GM21786 (cell line): ENCODE measurements around the gene FSIP1.

Experiments used
- ATAC-seq: cut with Tn5 transposase; IDR thresholded peaks from one replicate; pipeline ENCODE4 v1.9.1; 2021; ENCODE audit not compliant: unreplicated experiment

Gene FSIP1

DNA sequence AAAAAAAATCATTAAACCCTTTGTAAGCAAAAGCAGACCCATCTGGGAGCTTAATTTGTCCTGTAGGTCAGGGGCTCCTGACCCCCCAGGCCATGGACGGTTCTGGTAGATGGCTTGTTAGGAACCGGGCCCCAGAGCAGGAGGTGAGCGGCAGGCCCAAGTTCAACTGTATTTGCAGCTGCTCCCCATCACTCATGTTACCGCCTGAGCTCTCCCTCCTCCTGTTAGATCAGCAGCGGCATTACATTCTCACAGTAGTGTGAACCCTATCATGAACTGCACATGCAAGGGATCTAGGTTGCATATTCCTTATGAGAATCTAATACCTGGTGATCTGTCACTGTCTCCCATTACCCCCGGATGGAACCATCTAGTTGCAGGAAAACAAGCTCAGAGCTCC, 60.7 kb downstream of the FSIP1 start:
- ATAC-seq: no peak

DNA sequence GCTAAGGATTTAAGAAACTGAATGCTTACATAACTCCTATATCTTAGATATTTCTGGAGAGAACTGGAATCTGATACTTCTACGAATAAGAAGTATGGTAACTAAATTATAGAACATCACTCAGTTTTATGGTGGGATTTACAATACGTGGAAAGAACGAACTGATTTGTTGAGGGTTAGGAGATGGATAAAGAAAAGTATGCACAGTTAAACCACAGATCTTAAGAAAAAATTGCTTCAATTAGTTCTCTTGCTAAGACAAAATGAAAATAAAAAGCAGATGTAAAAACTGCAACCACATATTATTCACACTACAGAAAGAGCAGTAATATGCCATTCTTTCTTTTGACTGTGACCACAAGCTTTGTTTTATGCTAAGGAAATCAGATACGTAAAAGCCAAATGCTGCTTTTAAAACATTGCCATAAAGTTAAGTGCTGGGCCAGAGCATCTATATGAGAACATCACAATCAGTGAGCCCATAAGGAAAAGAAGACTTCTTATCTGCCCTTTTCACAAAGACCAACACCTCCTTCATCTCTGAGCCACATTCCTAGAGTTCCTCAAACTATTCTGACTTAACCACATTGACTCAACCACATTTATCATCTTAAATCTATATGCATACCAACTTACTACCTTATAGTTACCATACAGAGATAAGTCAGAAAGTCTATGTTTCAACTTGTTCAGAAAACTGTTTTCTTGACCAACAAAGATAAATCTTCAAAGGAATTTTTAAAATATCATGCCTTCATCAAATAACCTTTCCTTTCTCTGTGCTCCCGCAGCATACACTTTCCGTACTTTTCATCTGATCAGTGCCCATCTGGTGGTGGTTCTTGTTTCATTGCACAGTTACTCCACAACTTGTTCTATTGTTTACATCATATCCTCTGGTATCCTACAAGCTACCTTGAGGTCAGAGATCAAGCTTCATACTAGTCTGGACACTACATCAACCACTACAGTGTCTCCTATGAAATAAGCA, 61.7 kb downstream of the FSIP1 start:
- no peak for ATAC-seq

DNA sequence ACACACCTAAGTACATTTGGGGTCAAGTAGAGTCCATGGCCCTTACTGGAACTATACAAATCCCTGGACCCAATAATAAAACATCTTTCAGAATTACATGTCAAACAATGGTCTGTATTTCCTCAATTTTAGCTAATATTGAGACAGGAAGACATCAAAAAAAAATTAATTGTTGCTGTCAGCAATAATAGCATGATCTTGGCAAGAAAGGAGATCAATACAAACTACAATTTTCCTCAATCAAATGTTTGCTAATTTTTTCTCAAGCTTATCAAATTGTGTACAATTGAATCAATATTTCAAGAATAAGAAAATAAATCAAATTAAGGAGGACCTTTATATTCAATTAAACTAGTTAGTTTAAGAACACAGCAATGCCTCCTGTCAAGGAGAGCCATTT, 62.6 kb downstream of the FSIP1 start:
- ATAC-seq: no peak

DNA sequence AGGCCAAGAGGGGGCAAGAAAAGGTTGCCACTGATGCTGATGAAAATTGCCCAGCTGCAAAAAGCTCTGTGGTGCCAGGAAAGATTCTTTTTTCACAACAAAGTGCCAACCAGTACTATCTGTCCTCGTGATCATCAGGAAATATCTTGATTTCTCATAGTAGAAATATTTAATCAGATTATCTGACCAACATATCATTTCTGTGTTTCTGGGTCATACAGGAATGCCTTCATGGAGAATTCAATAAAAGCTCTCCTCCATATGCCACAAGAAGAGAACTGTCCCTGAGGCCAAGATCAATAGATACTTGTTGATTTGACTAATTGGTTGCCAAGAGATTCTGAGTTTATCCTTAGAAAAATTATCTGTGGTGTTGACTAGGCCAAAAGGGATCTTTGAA, 63.5 kb downstream of the FSIP1 start:
- ATAC-seq: no peak

DNA sequence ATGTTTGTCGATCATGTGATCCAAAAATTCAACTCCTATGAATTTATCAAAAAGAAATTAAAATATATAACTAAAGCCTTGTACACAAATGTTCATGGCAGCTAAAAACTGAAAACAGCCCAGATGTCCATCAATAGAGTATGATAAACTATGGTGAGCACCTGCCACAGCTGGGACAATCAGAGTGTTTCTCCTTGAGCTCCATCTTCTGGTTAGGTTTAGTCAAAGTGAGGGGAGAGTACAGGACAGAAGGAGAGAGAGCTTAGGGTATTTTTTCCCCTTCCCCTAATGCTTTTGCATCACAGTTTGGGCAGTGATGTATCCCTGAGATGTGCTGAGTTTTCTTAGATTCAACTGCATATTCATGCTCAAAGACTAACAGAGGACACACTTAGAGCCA, 65.5 kb downstream of the FSIP1 start:
- no peak for ATAC-seq

DNA sequence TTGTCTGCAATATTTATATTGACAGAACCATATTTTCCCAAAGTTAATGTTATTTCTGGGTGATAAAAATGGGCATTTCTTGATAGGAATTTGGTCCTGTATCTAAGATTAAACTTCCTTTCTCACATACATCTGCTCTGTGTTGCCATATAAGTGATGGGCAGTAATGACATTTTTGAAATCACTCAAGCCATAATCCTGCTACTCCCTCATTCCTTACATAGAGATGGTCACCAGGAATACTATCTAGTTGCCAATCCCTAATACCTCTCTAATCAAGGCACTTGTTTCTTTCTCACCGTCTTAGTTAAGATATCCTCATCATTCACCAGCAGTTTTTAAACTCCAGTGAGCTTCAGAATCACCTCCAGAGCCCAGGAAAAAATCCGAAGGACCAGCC, 68.4 kb downstream of the FSIP1 start:
- no peak for ATAC-seq

DNA sequence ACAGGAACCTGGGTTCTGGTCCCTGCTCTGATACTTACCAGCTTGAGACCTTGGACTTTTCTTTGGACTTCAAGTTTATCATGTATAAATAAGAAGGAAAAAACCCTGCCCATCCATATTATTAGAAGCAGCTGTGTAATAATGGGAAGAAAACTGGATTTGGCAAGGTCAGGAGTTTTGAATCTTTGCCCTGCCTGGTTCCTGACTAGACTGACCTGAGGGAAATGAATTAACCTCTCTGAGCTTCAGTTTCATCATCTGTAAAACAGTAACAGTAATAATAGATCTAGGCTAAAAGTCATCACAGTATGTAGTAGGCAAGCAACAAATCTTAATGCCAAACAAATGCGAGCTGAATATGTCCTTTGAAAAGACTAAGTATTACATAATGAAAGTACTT, 68.8 kb downstream of the FSIP1 start:
- no peak for ATAC-seq

DNA sequence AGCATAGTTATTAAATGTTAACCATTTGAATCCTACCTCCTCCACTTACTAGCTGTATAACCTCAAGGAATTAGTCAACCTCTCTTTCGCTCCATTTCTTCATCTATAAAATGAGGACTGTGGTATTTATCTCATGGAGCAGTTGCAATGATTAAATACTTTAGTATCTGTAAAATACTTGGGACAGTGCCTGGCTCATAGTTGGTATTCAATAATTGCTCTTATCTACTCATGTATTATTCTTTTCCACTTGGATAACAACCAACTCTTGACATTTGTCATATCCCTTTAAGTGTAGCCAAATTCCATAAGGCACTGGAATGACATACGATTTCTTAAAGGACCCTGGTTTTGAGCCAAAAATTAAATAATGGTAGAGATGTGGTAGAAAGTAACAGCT, 72.0 kb downstream of the FSIP1 start:
- no peak for ATAC-seq

DNA sequence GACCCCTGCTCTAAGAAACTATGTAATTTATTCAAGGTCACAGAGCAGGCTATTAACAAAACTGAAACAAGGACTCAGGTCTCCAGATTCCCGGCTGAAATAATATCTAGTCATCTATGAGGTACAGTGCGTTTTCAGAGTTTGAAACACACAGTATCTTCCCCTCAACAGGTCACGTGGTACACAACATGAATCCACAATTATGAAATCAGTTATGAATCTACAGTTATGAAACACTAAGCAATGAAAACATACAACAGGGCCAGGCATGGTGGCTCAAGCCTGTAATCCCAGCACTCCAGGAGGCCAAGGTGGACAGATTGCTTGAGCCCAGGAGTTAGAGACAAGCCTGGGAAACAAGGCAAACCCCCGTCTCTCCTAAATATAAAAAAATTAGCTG, 72.7 kb downstream of the FSIP1 start:
- no peak for ATAC-seq

DNA sequence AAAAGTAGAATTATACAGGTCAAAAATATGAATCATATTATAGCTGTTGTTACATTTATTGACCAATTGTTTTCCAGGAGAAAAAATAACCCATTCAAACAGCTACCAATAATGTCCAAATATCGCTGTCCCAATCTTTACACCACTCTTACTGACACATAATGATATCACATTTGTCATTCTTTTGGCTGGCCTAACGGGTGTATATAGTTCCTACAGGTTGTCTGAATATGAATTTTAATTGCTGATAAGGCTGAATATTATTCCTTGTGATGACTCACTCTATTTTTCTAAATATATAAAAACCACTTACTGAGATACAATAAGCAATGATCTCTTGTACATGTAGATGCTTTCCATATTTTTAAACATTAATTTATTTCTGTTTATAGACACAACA, 76.4 kb downstream of the FSIP1 start:
- no peak for ATAC-seq

DNA sequence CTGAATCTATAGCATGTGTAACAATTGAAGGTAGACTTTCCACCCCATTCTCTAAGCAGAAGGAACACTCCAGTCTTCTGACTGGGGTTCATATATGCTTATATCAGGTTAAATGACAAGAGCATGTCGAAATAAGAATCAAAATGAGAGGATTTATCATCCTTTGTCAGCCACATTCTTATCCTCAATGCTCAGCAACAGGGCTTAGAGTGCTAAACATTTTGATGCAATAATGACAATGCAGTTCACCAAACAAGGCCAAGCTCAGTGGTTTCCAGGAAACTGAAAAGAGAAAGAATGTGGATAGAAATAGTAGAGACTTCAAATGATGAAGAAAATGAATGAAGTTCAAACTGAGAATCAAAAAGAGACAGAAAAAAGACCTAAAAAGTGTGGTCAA, 78.0 kb downstream of the FSIP1 start:
- ATAC-seq: no peak

DNA sequence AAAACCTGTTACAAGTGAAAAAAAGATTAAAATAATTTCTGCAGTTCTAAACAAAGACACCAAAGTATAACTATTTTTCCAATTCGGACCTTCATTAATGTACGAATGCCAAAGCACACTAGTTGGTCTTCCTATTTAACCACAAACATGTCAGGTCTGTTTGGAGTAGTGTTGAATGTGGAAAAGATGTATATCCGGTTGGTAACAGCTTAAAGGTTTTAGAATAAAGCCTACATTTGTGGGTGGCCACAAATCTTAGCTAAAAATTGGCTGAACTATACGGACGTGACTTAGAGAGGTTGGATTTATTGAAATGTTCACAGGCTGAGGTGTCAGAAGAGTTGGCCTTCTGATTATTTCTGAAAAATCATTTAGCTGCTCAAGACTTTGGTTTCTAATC, 78.4 kb downstream of the FSIP1 start:
- no peak for ATAC-seq

DNA sequence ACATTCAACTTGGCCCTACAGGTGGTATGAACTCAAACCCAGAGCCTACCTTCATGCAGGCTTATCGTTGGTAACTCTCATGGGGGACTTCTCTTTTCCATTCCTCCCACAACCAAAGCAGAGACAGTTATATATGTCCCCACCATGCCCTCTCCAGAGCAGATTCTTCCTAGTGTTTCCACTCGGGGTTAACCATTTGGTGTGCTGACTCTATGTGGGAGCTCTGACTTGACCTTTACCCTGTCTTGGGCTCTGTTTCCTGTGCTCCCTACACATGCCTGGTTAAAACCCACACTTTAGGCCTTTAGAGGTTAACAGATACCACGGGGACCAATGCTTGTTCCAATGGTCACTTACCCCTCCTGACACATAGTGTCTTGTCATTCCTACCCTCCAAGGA, 80.7 kb downstream of the FSIP1 start:
- ATAC-seq: no peak

DNA sequence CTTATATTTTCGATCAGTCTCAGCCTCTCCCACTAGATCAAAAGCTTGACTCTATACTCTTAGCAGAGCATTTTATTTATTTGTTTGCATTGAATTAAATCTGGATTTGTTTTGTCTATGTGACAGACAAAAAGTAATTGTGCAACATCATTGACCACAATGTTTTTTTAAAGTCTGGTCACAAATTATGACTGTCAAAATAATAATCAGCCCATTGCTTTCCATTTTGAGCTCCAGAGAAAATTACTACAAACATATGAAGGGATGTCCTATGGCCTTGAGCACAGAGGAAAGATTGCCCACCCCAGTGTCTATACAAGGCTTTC, 82.3 kb downstream of the FSIP1 start:
- no peak for ATAC-seq

DNA sequence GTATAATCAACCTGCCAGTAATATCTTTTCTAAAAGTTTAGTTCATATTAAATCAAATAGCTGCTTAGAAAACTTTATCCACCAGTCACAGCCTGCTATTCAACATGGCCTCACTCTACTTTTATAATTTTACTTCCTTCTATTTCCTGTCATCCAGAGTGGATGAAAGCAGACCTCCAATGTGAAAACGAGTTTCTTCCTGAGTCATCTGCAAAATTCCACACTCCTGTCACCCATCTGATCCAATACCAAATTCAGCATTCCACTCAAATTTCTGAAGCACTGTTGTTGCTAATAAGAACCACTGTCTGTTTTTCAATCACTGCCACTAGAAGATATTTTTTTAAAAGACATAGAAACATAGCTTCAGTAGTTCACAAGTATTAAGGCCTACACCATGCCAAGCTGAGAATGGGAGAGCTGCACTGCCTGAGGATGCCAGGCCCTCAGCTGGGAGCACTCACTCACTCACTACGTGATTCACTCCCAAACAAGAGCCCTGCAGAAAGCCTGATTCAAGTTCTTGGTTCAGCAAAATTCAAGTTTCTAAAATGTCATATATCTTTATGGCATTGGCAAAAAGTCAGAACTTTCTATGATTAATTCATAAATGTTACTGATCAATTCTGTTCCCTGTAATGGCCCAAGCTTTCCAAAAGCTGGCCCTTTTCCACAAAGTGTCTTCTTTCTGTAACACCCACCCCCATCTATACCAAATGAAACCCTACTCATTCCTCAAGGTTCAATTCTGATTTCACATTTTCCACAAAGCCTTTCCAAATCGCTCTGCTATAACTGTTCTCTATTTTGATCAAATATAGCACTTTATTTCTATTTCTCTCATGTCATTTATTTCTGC, 82.9 kb downstream of the FSIP1 start:
- no peak for ATAC-seq

DNA sequence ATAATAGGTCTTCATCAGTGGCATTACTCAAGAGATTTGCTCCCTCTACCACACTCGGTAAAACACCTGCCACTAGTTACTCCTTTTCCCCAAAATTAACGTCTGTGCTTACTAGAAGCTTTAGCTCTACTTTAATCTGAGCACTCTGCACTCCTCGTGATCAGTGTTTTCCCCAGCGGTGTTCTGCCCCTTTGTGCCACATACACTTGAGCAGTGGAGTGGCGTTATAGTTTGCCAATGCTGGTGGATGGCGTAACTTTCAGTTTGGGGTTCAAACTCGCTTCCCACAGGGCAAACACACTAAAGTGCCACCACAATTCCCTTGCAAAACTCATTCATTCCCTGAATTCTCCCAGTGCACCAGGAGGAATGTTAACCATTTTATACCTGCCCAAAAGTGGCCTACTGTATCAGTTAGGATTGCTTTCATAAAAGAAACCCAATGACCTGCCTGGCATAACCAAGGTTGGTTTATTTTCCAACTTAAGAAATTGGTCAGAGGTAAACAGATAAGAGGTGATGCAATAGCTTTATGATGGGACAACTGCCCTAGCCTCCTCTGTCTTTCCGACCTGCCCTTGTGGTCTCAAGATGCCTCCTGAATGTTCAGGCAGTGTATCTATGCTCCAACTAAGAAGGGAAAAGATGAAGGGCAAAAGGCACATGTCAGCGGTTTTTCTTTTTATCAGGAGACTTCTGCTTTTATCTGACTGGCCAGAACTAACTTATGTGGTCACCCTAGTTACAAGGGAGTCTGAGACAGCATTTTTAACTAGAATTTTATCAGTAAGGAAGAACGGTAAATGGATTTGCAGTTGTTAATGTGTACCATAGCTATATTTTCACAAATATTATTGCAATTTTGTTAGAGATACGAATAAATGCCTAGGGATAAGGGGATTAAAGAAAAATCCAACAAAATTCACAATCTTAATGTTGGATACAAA, 83.9 kb downstream of the FSIP1 start:
- ATAC-seq: no peak

DNA sequence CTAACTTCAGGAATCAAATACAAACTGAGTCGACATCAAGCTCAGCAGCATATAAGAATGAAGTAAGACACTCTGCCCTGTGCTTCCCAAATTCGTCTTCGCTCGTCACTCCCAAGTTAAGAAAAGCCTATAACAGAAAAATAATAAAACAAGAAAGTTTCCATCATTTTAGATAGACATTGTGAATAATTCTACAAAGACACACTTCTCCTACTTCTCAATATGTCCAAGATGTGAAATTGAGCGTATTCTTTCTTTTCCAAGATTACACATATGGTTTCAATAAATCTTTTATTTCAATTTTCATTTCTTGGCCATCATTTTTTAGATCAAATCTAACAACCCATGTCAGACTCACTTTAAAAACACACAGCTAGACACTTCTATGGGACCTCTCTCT, 85.1 kb downstream of the FSIP1 start:
- no peak for ATAC-seq

DNA sequence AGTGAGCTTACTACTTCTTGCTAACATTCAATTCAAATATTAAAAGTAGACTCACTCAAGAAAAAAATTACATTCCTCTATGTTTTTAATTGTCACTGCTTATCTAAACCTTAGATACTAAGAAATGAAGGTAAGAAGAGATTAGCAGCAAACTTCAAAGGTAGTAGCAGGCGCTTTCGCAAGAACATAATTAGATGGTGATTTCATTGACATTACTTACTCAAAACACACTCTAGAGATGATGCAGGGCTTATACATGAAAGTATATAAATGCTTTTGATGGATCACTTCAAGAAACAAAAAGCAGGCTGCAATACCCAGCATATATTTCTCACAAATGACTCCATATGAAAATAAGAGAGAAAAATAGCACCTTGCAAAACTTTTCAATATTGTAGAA, 86.8 kb downstream of the FSIP1 start:
- no peak for ATAC-seq

DNA sequence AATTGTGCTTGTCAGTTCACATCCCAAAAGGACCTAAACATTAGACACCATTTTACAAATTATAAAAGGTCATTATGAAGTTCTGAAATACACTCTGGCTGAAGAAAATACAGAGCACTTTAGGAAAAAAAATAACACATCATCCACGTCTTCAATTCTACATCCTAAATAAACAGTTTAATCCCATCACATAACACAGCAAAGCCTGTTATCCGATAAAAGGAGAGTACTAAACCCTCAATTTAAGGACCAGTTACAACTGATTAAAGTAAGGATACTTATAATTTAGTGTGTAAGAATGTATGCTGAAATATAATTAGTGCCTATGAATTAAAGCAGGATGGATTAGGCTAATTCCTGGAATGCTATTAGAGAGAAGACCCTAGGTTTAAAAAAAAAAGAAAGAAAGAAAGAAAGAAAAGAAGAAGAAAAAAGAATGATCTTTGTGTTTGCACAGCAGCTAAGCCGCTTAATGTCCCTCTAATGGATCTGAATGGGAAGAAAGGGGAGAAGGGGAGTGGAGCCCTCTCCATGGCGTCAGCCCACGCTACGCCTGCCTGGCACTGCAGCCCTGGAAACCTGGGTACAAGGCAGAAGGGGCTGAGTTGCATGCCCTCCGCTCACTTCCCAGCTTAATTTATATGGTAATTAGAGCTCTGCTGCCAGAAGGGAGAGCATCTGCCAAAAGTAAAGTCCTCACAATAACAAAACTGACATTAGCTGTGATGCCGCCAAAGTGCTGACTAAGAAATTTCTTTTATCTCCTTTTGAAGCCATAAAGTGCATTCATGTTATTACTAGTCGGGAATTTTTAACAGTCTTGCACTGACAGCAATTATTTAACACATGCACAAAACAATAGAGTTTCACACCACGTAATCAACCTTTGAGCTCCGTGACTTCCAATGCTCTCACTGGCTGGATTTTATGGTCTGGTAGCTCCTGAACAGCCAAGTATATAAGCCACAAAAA, 90.0 kb downstream of the FSIP1 start:
- ATAC-seq: no peak
